GDM1 (cell line): ENCODE data around the gene SRSF12.
"Not testable (repeated sequence)": the region's sequence is repeated elsewhere in the genome, so short reads cannot be mapped to it uniquely, and the experiment has no call there.

Source experiments
- DNase-seq: peaks from one replicate; lab custom pipeline; 2025; lab: John Stamatoyannopoulos, UW

Gene SRSF12

DNA sequence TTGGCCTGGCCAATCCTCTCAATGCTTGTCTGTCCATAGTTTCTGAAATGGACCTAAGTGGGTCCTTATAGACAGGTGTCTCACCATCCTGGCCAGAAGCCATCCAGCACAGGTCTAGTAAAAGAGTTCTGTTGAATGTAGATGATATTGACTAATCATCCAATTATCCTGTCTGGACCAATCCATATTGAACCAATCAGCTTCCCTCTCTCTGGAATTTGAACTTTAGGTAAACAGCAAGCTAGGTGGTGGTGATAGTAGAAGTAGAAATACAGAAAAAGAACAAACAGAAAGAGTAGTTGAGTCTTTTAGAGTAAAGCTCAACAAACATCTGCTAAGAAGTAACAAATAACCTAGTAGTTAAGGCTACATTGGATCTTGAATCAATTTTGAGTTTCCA, 46.8 kb downstream of the SRSF12 start:
- no peak for DNase-seq

DNA sequence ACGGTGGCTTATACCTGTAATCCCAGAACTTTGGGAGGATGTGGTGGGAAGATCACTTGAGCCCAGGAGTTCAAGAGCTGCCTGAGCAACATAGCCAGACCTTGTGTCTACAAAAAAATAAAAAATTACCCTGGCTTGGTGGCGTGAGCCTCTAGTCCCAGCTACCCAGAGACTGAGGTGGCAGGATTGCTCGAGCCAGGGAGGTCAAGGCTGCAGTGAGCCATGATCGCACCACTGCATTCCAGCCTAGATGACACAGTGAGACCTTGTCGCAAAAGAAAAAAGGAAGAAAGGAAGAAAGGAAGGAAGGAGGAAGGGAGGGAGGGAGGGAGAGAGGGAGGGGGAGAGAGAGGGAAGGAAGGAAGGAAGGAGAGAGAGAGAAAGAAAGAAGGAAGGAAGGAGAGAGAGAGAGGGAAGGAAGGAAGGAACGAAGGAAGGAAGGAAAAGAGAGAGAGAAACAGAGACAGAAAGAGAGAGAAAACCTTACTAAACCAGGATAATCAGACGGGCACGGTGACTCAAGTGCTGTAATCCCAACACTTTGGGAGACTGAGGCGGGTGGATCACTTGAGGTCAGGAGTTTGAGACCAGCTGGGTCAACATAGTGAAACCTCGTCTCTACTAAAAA, 48.2 kb downstream of the SRSF12 start:
- no peak for DNase-seq

DNA sequence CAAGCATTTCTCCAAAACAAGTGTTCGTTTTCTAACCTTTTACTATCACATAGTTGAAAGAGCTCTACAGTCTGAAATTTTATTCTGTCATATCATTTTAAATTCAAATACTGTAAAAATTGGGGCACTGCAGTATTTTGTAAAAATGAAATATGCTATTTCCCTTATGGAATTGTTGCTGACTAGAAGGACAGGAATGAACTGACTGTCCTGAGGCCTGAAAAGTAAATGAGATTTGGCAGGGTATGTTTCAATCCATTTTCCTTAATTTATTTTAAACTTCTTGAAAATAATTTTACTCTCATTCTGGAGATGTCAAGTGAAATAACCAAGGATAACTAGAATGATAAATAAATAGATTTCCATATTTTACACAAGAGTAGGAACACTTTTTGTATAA, 49.2 kb downstream of the SRSF12 start:
- no peak for DNase-seq

DNA sequence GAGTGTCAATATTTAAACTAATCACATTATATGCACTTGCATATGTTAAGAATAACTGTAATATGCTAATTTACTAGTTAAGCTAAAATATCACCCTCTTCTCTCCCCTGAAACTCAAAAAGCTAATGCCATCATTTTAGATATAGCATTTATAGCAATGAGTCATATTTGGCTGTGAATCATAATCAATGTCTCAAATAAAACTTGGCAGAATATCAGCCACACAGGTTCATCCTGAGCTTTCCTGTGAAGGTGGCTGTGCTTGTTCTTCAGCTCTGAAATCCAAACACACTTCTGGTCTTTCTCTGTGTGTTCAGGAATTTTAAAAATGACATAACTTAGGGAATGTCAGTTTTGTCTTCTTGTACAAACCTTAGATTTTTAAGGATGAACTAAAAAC, 50.1 kb downstream of the SRSF12 start:
- no peak for DNase-seq

DNA sequence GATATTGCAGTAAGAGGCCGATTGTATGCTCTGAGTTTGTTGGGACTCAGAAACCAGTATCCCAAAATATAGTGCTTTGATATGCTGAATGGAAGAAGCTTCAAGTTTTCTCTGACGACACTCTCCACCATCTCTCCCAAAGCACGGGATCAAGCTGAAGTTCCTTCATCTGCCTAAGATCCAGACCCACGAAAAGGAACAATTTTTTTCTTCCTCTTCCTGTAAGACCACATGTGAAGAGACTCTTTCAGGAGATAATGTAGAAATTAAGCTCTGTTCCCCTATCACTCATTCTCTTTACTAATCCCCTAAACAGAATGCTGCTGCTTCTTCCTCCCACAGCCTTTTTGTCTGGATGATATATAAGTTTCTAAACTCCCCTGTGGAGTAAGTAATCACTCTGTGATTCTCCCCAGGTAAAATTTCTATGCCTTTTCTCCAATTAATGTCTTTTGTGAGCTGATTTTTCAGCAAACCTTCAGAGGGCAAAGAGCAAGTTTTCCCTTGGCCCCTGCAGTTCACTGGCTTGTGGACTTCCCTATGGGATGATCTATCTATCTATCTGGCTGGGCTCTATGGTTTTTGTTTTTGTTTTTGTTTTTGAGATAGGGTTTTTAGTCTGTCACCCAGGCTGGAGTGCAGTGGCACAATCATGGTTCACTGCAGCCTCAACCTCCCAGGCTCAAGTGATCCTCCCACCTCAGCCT, 50.8 kb downstream of the SRSF12 start:
- no peak for DNase-seq

DNA sequence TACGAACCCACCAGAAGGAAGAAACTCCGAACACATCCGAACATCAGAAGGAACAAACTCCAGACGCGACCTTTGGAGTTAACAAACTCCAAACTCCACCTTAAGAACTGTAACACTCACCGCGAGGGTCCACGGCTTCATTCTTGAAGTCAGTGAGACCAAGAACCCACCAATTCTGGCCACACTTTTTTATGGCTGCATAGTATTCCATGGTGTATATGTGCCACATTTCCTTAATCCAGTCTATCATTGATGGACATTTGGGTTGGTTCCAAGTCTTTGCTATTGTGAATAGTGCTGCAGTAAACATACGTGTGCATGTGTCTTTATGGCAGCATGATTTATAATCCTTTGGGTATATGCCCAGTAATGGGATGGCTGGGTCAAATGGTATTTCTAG, 51.8 kb downstream of the SRSF12 start:
- not testable (repeated sequence) for DNase-seq

DNA sequence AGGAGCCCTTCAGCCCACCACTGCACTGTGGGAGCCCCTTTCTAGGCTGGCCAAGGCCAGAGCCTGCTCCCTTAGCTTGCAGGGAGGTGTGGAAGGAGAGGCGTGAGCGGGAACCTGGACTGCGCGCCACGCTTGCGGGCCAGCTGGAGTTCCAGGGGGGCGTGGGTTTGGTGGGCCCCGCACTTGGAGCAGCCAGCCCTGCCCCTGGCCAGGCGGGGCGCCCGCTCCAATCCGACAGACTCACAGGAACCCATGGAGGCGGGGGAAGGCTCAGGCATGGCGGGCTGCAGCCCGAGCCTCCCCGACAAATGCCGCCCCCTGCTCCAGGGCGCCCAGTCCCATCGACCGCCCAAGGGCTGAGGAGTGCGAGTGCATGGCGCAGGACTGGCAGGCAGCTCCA, 52.9 kb downstream of the SRSF12 start:
- DNase-seq = not testable (repeated sequence)

DNA sequence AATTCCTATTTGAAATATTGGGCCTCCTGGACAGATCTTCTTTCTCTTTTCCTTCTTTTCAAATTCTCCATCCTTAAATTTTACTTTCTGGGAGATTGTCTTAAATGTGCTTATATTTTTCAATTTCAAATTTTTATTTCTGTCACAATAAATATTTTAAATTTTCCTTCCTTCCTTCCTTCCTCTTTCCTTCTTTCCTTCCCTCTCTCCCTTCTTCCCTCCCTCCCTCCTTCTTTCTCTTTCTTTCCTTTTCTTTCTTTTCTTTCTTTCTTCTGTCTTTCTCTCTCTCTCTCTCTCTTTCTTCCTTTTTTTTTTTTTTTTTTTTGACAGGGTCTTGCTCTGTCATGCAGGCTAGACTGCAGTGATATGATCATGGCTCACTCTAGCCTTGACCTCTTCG, 54.0 kb downstream of the SRSF12 start:
- no peak for DNase-seq

DNA sequence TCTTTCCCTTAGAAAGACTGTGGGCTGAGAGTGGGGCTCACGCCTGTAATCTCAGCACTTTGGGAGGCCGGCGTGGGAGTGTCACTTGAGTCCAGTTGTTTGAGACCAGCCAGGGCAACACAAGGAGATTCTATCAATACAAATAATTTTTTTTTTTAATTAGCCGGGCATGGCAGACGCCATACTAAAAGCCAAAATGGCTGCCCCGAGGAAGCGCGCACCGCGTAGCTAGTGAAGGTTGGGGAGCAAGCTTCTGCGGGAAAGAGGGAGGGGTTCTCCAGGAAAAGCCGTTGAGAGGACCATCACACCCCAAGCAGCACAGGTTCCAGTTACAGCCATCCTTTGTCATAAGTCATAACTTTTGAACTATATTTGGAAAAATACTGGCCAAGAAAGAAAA, 58.6 kb downstream of the SRSF12 start:
- no peak for DNase-seq

DNA sequence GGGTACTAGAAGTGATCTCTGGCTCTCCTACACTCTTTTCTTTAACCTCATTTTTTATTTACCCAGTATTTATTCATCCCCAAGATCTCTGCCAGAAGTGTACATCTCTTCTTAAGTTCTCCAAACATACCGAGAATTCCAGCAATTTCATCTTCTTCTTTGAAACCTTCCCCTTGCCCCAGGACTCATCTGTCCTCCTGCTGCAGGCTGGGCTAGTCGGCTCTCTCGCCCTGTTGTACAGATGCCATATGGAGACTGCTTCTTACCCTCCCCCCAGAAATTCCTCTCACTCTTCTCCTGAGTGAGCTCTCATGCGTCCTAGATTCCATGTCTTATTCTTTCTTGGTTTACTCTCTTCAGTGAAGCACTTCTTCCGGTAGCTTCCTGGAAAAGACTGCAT, 59.2 kb downstream of the SRSF12 start:
- DNase-seq = no peak

DNA sequence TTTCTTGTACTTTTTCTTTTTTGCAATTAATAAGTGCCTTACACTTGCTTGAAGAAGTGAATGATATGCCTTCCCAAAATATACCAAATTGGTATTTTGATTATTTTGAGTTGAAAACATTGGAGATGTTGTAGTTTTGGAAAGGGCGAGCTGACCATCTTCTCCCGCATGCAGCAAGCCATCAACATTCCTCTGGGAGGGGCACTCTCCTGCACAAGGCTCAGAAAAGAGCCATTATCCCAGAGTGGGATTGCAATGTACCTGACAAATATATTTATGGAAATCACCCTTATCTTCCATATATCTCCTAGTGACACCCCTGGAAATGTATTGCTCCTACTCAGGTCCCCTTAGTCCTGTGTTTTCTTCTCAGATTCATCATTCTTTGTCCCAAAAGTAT, 60.1 kb downstream of the SRSF12 start:
- DNase-seq = no peak

DNA sequence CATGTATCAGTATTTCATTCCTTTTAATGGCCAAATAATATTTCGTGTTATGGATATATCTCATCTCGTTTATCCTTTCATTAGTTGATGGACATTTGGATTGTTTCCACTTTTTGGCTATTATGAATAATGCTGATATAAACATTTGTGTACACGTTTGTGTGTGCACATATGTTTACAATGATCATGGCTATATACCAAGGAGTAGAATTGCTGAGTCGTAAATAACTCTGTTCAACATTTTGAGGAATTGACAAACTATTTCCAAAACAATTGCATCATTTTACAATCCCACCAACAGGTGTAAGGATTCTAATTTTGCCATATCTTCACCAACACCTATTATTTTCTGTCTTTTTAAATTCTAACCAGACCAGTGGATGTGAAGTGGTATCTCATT, 63.7 kb downstream of the SRSF12 start:
- DNase-seq = no peak

DNA sequence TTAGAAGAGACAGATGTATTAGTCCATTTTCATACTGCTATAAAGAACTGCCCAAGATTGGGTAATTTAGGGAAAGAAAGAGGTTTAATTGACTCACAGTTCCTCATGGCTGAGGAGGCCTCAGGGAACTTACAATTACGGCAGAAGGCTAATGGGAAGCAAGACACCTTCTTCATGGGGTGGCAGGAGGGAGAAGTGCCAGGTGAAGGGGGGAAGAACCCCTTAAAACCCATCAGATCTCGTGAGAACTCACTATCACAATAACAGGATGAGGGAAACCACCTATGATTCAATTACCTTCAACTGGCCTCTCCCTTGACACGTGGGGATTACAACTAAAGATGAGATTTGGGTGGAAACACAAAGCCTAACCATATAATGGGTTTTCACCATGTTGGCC, 66.2 kb downstream of the SRSF12 start:
- no peak for DNase-seq

DNA sequence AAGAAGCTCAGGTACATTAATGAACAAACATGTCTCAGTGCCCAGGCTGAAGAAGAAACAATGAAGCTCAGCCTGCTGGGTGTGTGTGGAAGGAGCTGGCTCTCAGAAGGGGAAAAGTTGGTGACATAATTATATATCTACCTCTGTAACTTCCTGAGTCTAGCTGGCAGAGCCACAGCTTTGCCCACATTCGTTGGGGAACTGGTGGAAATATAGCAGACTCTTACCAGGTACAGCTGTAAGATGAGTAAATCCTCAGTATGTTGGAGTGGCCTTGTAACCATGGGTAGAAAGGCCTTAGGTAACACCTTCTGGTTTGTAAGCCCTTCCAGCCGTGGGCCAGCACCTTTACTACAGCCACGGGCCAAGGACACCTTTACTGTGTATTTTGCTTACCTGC, 67.2 kb downstream of the SRSF12 start:
- no peak for DNase-seq

DNA sequence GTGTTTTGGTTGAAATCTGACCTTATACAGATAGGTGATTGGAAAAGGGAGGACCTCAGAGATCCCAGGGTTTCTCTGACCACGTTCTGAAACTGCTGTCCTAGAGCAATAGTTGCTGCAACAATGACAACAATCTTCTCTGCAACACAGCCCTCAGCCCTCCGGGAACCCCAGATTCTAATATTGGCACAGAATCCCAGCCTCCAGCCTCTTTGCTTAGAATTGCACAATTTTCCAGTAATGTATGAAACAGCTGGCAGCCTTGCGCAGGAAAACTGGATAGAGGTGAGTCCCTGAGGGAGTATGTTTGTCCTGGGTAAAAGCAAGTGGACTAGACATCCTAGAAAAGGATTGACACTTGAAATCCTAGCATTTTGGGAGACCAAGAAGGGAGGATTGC, 67.7 kb downstream of the SRSF12 start:
- DNase-seq = no peak

DNA sequence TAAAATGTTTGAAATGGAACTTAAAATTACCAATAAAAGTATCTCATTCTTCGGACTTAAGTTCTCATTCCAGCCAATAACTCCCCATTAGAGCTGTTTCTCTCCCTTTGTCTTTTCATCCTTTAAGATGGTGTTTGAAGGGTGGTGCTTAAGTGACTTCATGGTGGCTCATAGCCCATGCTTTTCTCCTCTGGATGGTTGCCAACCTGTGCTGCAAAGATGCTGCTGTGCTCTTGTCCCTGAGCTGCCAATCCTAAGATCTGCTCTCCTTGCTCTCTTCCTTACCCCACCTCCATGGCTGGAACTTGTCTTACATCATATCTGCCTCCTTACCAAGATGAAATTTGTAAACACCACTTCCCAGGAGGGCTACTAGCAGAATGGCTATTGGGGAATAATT, 68.9 kb downstream of the SRSF12 start:
- no peak for DNase-seq

DNA sequence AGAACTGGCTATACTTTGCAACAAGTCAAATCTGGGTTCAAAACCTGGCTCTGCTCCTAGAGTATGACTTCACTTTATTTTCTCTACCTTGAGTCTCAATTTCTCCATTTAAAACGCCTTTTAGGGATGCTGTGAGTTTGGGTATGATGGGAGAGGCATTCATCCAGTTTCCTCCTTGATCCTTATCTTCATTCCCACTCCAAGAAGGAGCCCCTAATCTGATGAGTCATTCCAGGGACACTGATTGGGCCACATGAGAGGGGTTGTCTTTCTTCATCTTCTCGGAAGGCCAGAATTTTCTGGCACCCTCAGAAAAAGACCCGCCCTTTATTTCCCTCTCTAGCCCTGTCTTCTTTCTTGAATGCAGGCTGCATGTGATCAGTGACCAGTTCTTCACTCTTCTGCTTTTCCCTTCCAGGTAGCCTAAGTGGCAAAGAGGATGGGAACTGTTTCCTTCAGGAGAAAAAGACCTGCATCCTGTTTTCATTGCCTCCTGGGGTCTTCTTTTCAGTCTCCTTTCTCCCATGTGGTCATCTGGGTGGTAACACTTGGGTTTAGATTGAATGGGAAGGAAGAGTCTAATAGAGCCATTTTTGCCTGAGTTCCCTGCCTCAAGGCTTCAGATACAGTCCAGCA, 69.5 kb downstream of the SRSF12 start:
- DNase-seq = no peak

DNA sequence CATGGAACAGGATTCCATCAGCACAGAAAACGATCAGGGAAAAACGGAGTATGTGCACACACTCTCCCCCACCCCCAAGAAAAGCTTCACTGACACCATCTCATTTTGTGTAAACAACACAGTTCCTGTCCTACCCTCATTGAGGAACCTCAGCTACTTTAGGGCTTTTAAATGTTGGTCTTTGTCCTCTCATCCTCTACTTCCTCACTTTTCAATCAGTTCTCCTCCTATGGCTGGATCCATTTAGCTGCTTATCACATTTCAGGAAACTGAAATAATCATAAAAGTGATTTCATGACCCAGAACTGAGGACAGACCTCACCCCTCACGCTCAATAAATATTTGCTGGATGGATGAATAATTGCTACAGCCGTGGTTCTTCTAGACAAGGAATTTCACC, 70.4 kb downstream of the SRSF12 start:
- DNase-seq = no peak
